AG10803 (cell line): ENCODE results near the gene KIF5A.

ENCODE experiments used
- DNase-seq: peaks from one replicate; pipeline ENCODE4 v3.0.0; 2010; ENCODE audit warnings: low read depth
- H3K4me3 ChIP-seq: 2 replicates; pipeline ENCODE4 v1.5.1; 2011; ENCODE audit warnings: mild to moderate bottlenecking, low read length, control low read depth
- CTCF ChIP-seq: conservative IDR thresholded peaks from 2 replicates; pipeline ENCODE4 v1.5.1; 2011; ENCODE audit warnings: mild to moderate bottlenecking, low read length, control low read depth, inconsistent platforms

KIF5A gene

GRCh38 chr12:57571926-57572762 is 22.3 kb downstream of the KIF5A start:
- no peak for TF ChIP-seq CTCF
- no peak for DNase-seq
- H3K4me3 ChIP-seq: no peak overlapping the region

GRCh38 chr12:57574795-57575194 is 25.0 kb downstream of the KIF5A start:
- no peak for DNase-seq
- TF ChIP-seq CTCF: no peak
- no peak overlapping the region for H3K4me3 ChIP-seq

- no peak overlapping the region for H3K4me3 ChIP-seq
- no peak for DNase-seq
- TF ChIP-seq CTCF: no peak
Measured at GRCh38 chr12:57575771-57576612, 26.1 kb downstream of the KIF5A start.

GRCh38 chr12:57576613-57577160 is 26.8 kb downstream of the KIF5A start:
- DNase-seq: no peak
- no peak overlapping the region for H3K4me3 ChIP-seq
- no peak for TF ChIP-seq CTCF

GRCh38 chr12:57577981-57578758 is 28.3 kb downstream of the KIF5A start:
- no peak for TF ChIP-seq CTCF
- no peak overlapping the region for H3K4me3 ChIP-seq
- DNase-seq: no peak

GRCh38 chr12:57579011-57579410 is 29.2 kb downstream of the KIF5A start:
- TF ChIP-seq CTCF: no peak
- DNase-seq: peak; percentile 15
- no peak overlapping the region for H3K4me3 ChIP-seq
